ENCODE measurements around the gene LMBRD1. TPM values are rescaled to one million over a fixed set of nuclear protein-coding genes. Genes with fewer than 3 reads are reported as not detected.
A peak's percentile ranks its signal among the peaks of the same experiment; 100 is the strongest.

The LMBRD1 gene
- total and polyA plus RNA-seq, 2 of the 4 experiments (the other 2 are of a cell fraction): 3.9 to 8.7 TPM

- Histone ChIP-seq H3K27me3 (ENCODE audit: control insufficient read depth, insufficient read depth, low read length) (no peaks in the 10 kb centered on the region), H2BK120ac (ENCODE audit: low read depth, low read length) (no peak overlapping the region), H3K36me3 (ENCODE audit: control insufficient read depth, insufficient read depth, low read length) (0 out of 2 replicates have a peak, but pooled peaks cover 1% of the 10 kb centered on the region), H2BK5ac (ENCODE audit: low read depth, low read length, poor library complexity, severe bottlenecking) (no peak overlapping the region), H3K14ac (replicated peaks; ENCODE audit: low read depth, low read length) (no peak overlapping the region), H3K18ac (ENCODE audit: low read depth, low read length) (no peak overlapping the region), H3K9me3 (ENCODE audit: control insufficient read depth, insufficient read depth, low read length) (no peaks in the 10 kb centered on the region), H2AK9ac (replicated peaks; ENCODE audit: low read depth, low read length, poor library complexity) (no peak overlapping the region), H2AK5ac (ENCODE audit: low read depth, low read length) (no peak overlapping the region), H2BK15ac (ENCODE audit: low read depth, low read length) (no peak overlapping the region), H3K56ac (ENCODE audit: extremely low read depth, insufficient read depth, low read length) (no peak overlapping the region), H4K5ac (ENCODE audit: low read depth, low read length) (no peak overlapping the region), H3K4me2 (ENCODE audit: low read depth, low read length) (no peak overlapping the region), H3K79me1 (ENCODE audit: low read depth in 1 of 2, low read length in 2 of 2) (peaks cover 4% of the 10 kb centered on the region in 2 experiments; a peak in 2 of 4 replicates), H4K8ac (ENCODE audit: low read depth in 2 of 2, low read length in 2 of 2) (no peak overlapping the region), H3K23ac (ENCODE audit: low read depth, low read length) (no peak overlapping the region), H3K4ac (ENCODE audit: low read depth, low read length) (no peak overlapping the region), H2BK20ac (ENCODE audit: low read depth, low read length) (no peak overlapping the region), H3K9me1 (ENCODE audit: insufficient read depth, low read length) (no peaks in the 10 kb centered on the region), H3K27ac (ENCODE audit: insufficient read depth, low read length) (no peak overlapping the region), H3K9ac (ENCODE audit: low read depth, low read length) (no peak overlapping the region), H4K91ac (ENCODE audit: insufficient read depth, low read depth, low read length) (no peak overlapping the region), H2AFZ (replicated peaks; ENCODE audit: low read length, poor library complexity) (no peak overlapping the region), H3K4me1 (ENCODE audit: control insufficient read depth, insufficient read depth, low read length) (no peaks in the 10 kb centered on the region), H3K4me3 (ENCODE audit: insufficient read depth, low read depth, low read length) (no peak overlapping the region), H4K20me1 (ENCODE audit: insufficient read depth, low read length) (0 out of 2 replicates have a peak, but pooled peaks cover 3% of the 10 kb centered on the region)
- TF ChIP-seq FOS (IDR thresholded peaks at IDR 0.05; ENCODE audit: low read depth, low read length): no peak
- 0 out of 2 replicates have a peak, but pooled peaks have one; percentile 18 for TF ChIP-seq SMC3 (IDR thresholded peaks at IDR 0.05; ENCODE audit: low read depth, low read length)
- TF ChIP-seq CTCF (conservative IDR thresholded peaks at IDR 0.05; ENCODE audit: low read depth, low read length): 0 out of 2 replicates have a peak, but pooled peaks have one; percentile 25
- intact Hi-C loops (cut with micrococcal nuclease) (no loop called here), in situ Hi-C loops (cut with MboI; ENCODE audit: low sequenced_read_pairs) (no loop called here), dilution Hi-C loops (cut with HindIII; ENCODE audit: low sequenced_read_pairs, unreplicated experiment) (no loop called here)
- ATAC-seq (ENCODE audit: low read depth): no peak
- ChIA-PET CTCF (interaction anchor here (0.9 to 1.6 kb wide), 2 partner anchors 15 to 49 kb away, joined by 3 to 4 read pairs; no protein-coding TSS in a partner anchor), POLR2A (ENCODE audit: unreplicated experiment) (no interaction called here)
- DNase-seq: no peak
- no TSS peak for BruUV-seq (replicated peaks)
Observed at GRCh38 chr6:69768664-69769063, 28.1 kb downstream of the LMBRD1 start.
